T-cell (primary cell): ENCODE data around the gene ZAR1. TPM values are rescaled to one million over a fixed set of nuclear protein-coding genes. Genes with fewer than 3 reads are reported as not detected.

Experiments used
- ATAC-seq, 4 experiments: fragments of 200-7000 bp in 3 of 4; fragments of 150-1000 bp in 1 of 4; cut with Tn5 transposase; replicated peaks in 1 of 4; 1 replicate in 3 of 4; 2 replicates in 1 of 4; pipeline ENCODE4 v1.10.0; 2021; ENCODE audit warnings: moderate library complexity in 3 of 4, mild to moderate bottlenecking in 2 of 4, moderate number of reproducible peaks in 1 of 4
- CTCF ChIA-PET, 2 donors: fragments of 300-600 bp; sonication (Branson Sonifier 250); formaldehyde crosslinking; loops; one replicate each; lab custom pipeline; 2022; ENCODE audit warnings: antibody characterized with exemption in 2 of 2; lab: Charles Lee
- POLR2A ChIA-PET, 2 donors: fragments of 300-600 bp; sonication (Branson Sonifier 250); formaldehyde crosslinking; loops; one replicate each; lab custom pipeline; 2022; ENCODE audit warnings: antibody characterized with exemption in 2 of 2; lab: Charles Lee
- DNase-seq, 35 experiments: peaks; one replicate each; pipeline versions ENCODE4 v3.0.0 to v3.0.0-alpha.2; 2013 to 2023
- H3K27ac ChIP-seq: one replicate; pipeline ENCODE4 v1.5.1; 2013; ENCODE audit warnings: low read length
- H3K27me3 ChIP-seq, 2 experiments: replicated peaks in 1 of 2; 1 replicate in 1 of 2; 2 replicates in 1 of 2; pipeline versions ENCODE4 v1.6.1 to v1.7.0; 2013; ENCODE audit warnings: low read length in 1 of 2, mixed read lengths in 1 of 2; ENCODE audit not compliant: control insufficient read depth in 2 of 2, insufficient read depth in 2 of 2; ENCODE audit errors: extremely low read depth in 1 of 2
- H3K36me3 ChIP-seq, 2 donors: 1 replicate in 1 of 2; 2 replicates in 1 of 2; pipeline versions ENCODE4 v1.6.1 to v1.7.0; 2013; ENCODE audit warnings: low read length in 1 of 2; ENCODE audit not compliant: control insufficient read depth in 2 of 2, insufficient read depth in 1 of 2; ENCODE audit errors: extremely low read depth in 1 of 2
- H3K4me1 ChIP-seq, 2 experiments: 1 replicate in 1 of 2; 2 replicates in 1 of 2; pipeline versions ENCODE4 v1.6.1 to v1.7.0; 2013; ENCODE audit warnings: low read length in 2 of 2, mixed read lengths in 1 of 2; ENCODE audit not compliant: insufficient read depth in 2 of 2, control insufficient read depth in 1 of 2; ENCODE audit errors: extremely low read depth in 1 of 2
- H3K4me3 ChIP-seq, 2 donors: 1 replicate in 1 of 2; 2 replicates in 1 of 2; pipeline versions ENCODE4 v1.5.1 to v1.7.0; 2013; ENCODE audit warnings: mild to moderate bottlenecking in 2 of 2, low read length in 1 of 2, moderate library complexity in 1 of 2; ENCODE audit not compliant: control insufficient read depth in 1 of 2; ENCODE audit errors: extremely low read depth in 1 of 2
- H3K9me3 ChIP-seq: 2 replicates; pipeline ENCODE4 v1.7.0; 2013
- H3K27ac Mint-ChIP-seq, 2 donors: one replicate each; pipeline ENCODE4 v1.8.0; 2020 to 2021; ENCODE audit warnings: mild to moderate bottlenecking in 2 of 2, mixed read lengths in 2 of 2
- H3K27me3 Mint-ChIP-seq, 2 donors: one replicate each; pipeline ENCODE4 v1.8.0; 2021 to 2022; ENCODE audit warnings: mixed read lengths in 2 of 2
- H3K36me3 Mint-ChIP-seq: one replicate; pipeline ENCODE4 v1.8.0; 2021; ENCODE audit warnings: mixed read lengths
- H3K4me1 Mint-ChIP-seq, 3 donors: one replicate each; pipeline ENCODE4 v1.8.0; 2020 to 2022; ENCODE audit warnings: mixed read lengths in 3 of 3, mild to moderate bottlenecking in 1 of 3
- H3K4me3 Mint-ChIP-seq, 3 donors: one replicate each; pipeline ENCODE4 v1.8.0; 2020 to 2022; ENCODE audit warnings: mild to moderate bottlenecking in 3 of 3, mixed read lengths in 3 of 3, moderate library complexity in 3 of 3
- H3K9me3 Mint-ChIP-seq, 3 donors: one replicate each; pipeline ENCODE4 v1.8.0; 2020 to 2022; ENCODE audit warnings: mixed read lengths in 3 of 3
- WGBS: methylation state at CpG from one replicate; pipeline ENCODE4 v1.1.5; 2013; ENCODE audit warnings: missing lambda C conversion rate; ENCODE audit not compliant: insufficient coverage; 5-methylcytosine and 5-hydroxymethylcytosine counted together
- total RNA-seq, 35 experiments: library from RNA in 6 of 35; stranded (reverse) in 6 of 35; fragments of 120-200 nt in 1 of 35; gene quantifications; one replicate each; pipeline versions ENCODE4 v1.2.1 to v1.2.4 and lab custom pipeline; 2013 to 2026

ZAR1 gene
- total RNA-seq, 5 donors from 2014 or later (not counting 1 experiment from before 2014, with no cell fraction given): not detected

DNA sequence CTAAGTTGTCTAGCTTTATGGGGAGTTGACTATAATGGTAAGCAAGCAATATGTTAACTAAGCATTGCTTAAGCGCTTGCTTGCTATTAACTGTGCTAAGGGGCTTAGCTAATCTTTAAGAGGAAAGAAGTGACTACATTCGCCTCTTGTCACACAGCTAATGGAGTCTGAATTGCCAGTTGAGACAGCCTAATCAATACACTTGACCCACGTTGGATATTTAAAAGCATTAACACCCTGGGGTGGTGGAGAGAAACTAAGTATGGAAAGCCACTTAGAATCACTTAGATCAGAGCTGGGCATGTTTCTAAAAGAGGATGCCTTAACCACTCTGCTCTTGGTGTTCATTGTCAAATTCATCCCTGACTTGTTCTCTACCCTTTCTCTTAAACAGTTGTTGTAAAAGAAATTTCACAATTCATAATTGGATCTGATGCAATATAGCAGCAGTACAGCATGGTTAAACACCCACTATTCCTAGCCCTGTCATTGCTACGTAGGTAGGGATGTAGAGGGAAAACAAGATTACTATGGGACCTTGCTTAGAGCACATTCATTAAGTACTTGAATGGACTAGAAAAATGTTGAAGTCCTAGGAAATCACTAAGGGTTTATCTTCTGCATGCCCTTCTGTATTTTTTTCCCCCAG is 3.5 kb downstream of the ZAR1 start:
- no peak for DNase-seq
- peaks cover 0 to 10% of the 10 kb centered on the region in 2 experiments for H3K4me1 ChIP-seq
- H3K27me3 ChIP-seq: peaks cover 2 to 17% of the 10 kb centered on the region in 2 experiments
- CTCF ChIA-PET: no interaction called here
- Mint-ChIP-seq H3K27ac (no peak overlapping the region), H3K4me3 (no peak overlapping the region), H3K27me3 (peaks cover 12 to 28% of the 10 kb centered on the region in 2 donors), H3K9me3 (no peaks in the 10 kb centered on the region), H3K4me1 (peaks cover 0 to 2% (median 0%) of the 10 kb centered on the region in 3 donors), H3K36me3 (peaks cover 7% of the 10 kb centered on the region)
- no peak overlapping the region for H3K4me3 ChIP-seq
- H3K27ac ChIP-seq: no peak overlapping the region
- peaks cover 0 to 10% of the 10 kb centered on the region in 2 donors for H3K36me3 ChIP-seq
- no peaks in the 10 kb centered on the region for H3K9me3 ChIP-seq
- WGBS: no CpG with 5 or more reads among the region's 4 CpGs
- POLR2A ChIA-PET: no interaction called here
- no peak for ATAC-seq

- no CpG with 5 or more reads among the region's 2 CpGs for WGBS
- CTCF ChIA-PET: no interaction called here
These were observed 5.9 kb downstream of the ZAR1 start for GRCh38 chr4:48495941-48496340.

GRCh38 chr4:48498895-48499294 is 8.8 kb downstream of the ZAR1 start:
- POLR2A ChIA-PET: no interaction called here
- H3K9me3 Mint-ChIP-seq: no peaks in the 10 kb centered on the region

More at GRCh38 chr4:48495941-48496340, 5.9 kb downstream of the ZAR1 start:
- peaks cover 2 to 10% of the 10 kb centered on the region in 2 experiments for H3K27me3 ChIP-seq
- Mint-ChIP-seq H3K9me3 (no peaks in the 10 kb centered on the region), H3K27ac (no peak overlapping the region), H3K36me3 (peaks cover 17% of the 10 kb centered on the region), H3K27me3 (peaks cover 7 to 14% of the 10 kb centered on the region in 2 donors), H3K4me3 (no peak overlapping the region), H3K4me1 (no peaks in the 10 kb centered on the region)
- H3K4me3 ChIP-seq: no peak overlapping the region
- ATAC-seq (no peak), DNase-seq (no peak)
- peaks cover 0 to 26% of the 10 kb centered on the region in 2 donors for H3K36me3 ChIP-seq
- no peak overlapping the region for H3K27ac ChIP-seq
- H3K9me3 ChIP-seq: no peaks in the 10 kb centered on the region
- POLR2A ChIA-PET: no interaction called here
- peaks cover 0 to 5% of the 10 kb centered on the region in 2 experiments for H3K4me1 ChIP-seq

DNA sequence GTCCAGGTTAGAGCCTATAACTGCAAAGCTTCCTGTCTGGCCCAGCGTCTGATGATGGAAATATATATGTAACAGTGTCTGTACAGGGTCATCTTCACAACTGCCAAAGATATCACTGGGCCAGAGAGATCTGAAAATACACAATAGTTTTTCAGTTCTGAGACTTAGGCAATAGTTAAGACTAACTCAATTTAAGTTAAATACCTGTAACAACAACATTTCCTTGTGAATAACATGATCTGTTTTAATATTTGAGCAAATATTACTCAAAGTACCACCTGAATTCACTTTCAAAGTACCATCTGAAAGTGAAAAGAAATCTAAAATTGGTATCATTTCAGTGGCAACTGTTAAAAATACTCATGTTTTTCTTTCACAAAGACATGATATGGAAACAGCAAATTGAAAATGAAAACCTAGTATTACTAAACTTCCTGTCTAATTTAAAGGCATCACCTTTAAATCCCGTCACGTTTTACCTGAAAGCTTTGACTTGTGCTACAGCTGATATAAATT is 9.6 kb downstream of the ZAR1 start:
- no peak for DNase-seq
- no peaks in the 10 kb centered on the region for H3K9me3 Mint-ChIP-seq
- Histone ChIP-seq H3K27ac (no peak overlapping the region), H3K4me3 (no peak overlapping the region), H3K27me3 (no peaks in the 10 kb centered on the region), H3K9me3 (no peaks in the 10 kb centered on the region), H3K4me1 (no peaks in the 10 kb centered on the region), H3K36me3 (peaks cover 0 to 38% of the 10 kb centered on the region in 2 donors)
- H3K27ac Mint-ChIP-seq: no peak overlapping the region
- H3K4me1 Mint-ChIP-seq: peaks cover 0 to 3% (median 0%) of the 10 kb centered on the region in 3 donors
- no peaks in the 10 kb centered on the region for H3K27me3 Mint-ChIP-seq
- H3K4me3 Mint-ChIP-seq: no peak overlapping the region
- ChIA-PET CTCF (interaction anchor here in 1 of 2 donors (0.6 kb wide), 1 partner anchor 26 kb away, joined by 3 read pairs; no protein-coding TSS in a partner anchor), POLR2A (no interaction called here)
- 20% methylated on average over 1 of the region's 3 CpGs for WGBS
- ATAC-seq: no peak
- peaks cover 26% of the 10 kb centered on the region for H3K36me3 Mint-ChIP-seq

More at GRCh38 chr4:48498895-48499294, 8.8 kb downstream of the ZAR1 start:
- no peaks in the 10 kb centered on the region for H3K27me3 ChIP-seq
- Mint-ChIP-seq H3K27ac (no peak overlapping the region), H3K27me3 (no peaks in the 10 kb centered on the region), H3K36me3 (peaks cover 26% of the 10 kb centered on the region), H3K4me3 (no peak overlapping the region), H3K4me1 (peaks cover 0 to 3% (median 0%) of the 10 kb centered on the region in 3 donors)
- no CpG with 5 or more reads among the region's 4 CpGs for WGBS
- no peak for DNase-seq
- H3K9me3 ChIP-seq: no peaks in the 10 kb centered on the region
- no peak for ATAC-seq
- peaks cover 0 to 33% of the 10 kb centered on the region in 2 donors for H3K36me3 ChIP-seq
- no peak overlapping the region for H3K4me3 ChIP-seq
- no peak overlapping the region for H3K27ac ChIP-seq
- CTCF ChIA-PET: no interaction called here
- H3K4me1 ChIP-seq: no peaks in the 10 kb centered on the region

GRCh38 chr4:48503233-48504025 is 13.4 kb downstream of the ZAR1 start:
- POLR2A ChIA-PET: no interaction called here

GRCh38 chr4:48504026-48504330 is 13.9 kb downstream of the ZAR1 start:
- WGBS: no CpG with 5 or more reads among the region's 2 CpGs
- Histone ChIP-seq H3K4me3 (no peak overlapping the region), H3K27me3 (no peaks in the 10 kb centered on the region), H3K27ac (no peak overlapping the region), H3K4me1 (no peaks in the 10 kb centered on the region), H3K9me3 (no peaks in the 10 kb centered on the region), H3K36me3 (peaks cover 0 to 56% of the 10 kb centered on the region in 2 donors)
- ATAC-seq (no peak), DNase-seq (no peak)
- H3K27ac Mint-ChIP-seq: no peak overlapping the region
- POLR2A ChIA-PET: no interaction called here
- peaks cover 35% of the 10 kb centered on the region for H3K36me3 Mint-ChIP-seq
- H3K9me3 Mint-ChIP-seq: no peaks in the 10 kb centered on the region
- peaks cover 0 to 3% (median 0%) of the 10 kb centered on the region in 3 donors for H3K4me1 Mint-ChIP-seq
- no peaks in the 10 kb centered on the region for H3K27me3 Mint-ChIP-seq
- no peak overlapping the region for H3K4me3 Mint-ChIP-seq
- CTCF ChIA-PET: no interaction called here

More at GRCh38 chr4:48503233-48504025, 13.4 kb downstream of the ZAR1 start:
- ATAC-seq: no peak
- DNase-seq: no peak
- H3K27me3 Mint-ChIP-seq: no peaks in the 10 kb centered on the region
- CTCF ChIA-PET: no interaction called here
- H3K4me1 Mint-ChIP-seq: peaks cover 0 to 3% (median 0%) of the 10 kb centered on the region in 3 donors
- Histone ChIP-seq H3K36me3 (peaks cover 0 to 55% of the 10 kb centered on the region in 2 donors), H3K4me1 (no peaks in the 10 kb centered on the region), H3K4me3 (no peak overlapping the region), H3K27ac (no peak overlapping the region), H3K9me3 (no peaks in the 10 kb centered on the region), H3K27me3 (no peaks in the 10 kb centered on the region)
- H3K4me3 Mint-ChIP-seq: peak overlapping the region in 1 of 3 donors; percentile 3
- WGBS: no CpG with 5 or more reads among the region's 4 CpGs
- no peak overlapping the region for H3K27ac Mint-ChIP-seq
- no peaks in the 10 kb centered on the region for H3K9me3 Mint-ChIP-seq
- peaks cover 35% of the 10 kb centered on the region for H3K36me3 Mint-ChIP-seq
